Esophagus (tissue), 2 donors: ENCODE measurements around the gene CRYBA4. TPM values are rescaled to one million over a fixed set of nuclear protein-coding genes. Genes with fewer than 3 reads are reported as not detected.

Experiments used
- H3K27ac ChIP-seq, 2 donors: one replicate each; pipeline ENCODE4 v1.5.1; 2013; ENCODE audit warnings: low read depth in 2 of 2, mild to moderate bottlenecking in 2 of 2, inconsistent platforms in 1 of 2, low read length in 1 of 2, moderate library complexity in 1 of 2
- H3K27me3 ChIP-seq, 2 donors: one replicate each; pipeline ENCODE4 v1.6.1; 2013; ENCODE audit warnings: low read length in 2 of 2, control low read depth in 1 of 2, mild to moderate bottlenecking in 1 of 2; ENCODE audit not compliant: insufficient read depth in 2 of 2, control insufficient read depth in 1 of 2
- H3K36me3 ChIP-seq, 2 donors: one replicate each; pipeline ENCODE4 v1.6.1; 2013; ENCODE audit warnings: low read length in 1 of 2; ENCODE audit not compliant: control insufficient read depth in 2 of 2, insufficient read depth in 2 of 2
- H3K4me1 ChIP-seq, 2 donors: one replicate each; pipeline ENCODE4 v1.6.1; 2013; ENCODE audit warnings: low read length in 1 of 2; ENCODE audit not compliant: control insufficient read depth in 2 of 2, insufficient read depth in 2 of 2
- H3K4me3 ChIP-seq, 2 donors: one replicate each; pipeline ENCODE4 v1.5.1; 2013; ENCODE audit warnings: low read length in 2 of 2, mild to moderate bottlenecking in 2 of 2, low read depth in 1 of 2, moderate library complexity in 1 of 2
- H3K9me3 ChIP-seq, 2 donors: one replicate each; pipeline ENCODE4 v1.6.1; 2013; ENCODE audit warnings: mild to moderate bottlenecking in 2 of 2, low read depth in 1 of 2, low read length in 1 of 2, moderate library complexity in 1 of 2; ENCODE audit not compliant: control insufficient read depth in 2 of 2, insufficient read depth in 1 of 2
- WGBS, 2 donors: extraction: QIAGEN DNeasy Blood & Tissue Kit; methylation state at CpG; one replicate each; pipeline ENCODE4 v1.1.7; 2013; 5-methylcytosine and 5-hydroxymethylcytosine counted together
- polyA plus RNA-seq, 2 donors: library from polyadenylated mRNA; stranded (reverse); fragments of 200-250 nt; gene quantifications; one replicate each; pipeline ENCODE4 v1.2.3, GENCODE V29; 2013
- donor health status: healthy with polysubstance abuse.
- donor health status: Bipolar disorder and iron deficiency.

The CRYBA4 gene
- polyA plus RNA-seq, 2 donors: not detected

DNA sequence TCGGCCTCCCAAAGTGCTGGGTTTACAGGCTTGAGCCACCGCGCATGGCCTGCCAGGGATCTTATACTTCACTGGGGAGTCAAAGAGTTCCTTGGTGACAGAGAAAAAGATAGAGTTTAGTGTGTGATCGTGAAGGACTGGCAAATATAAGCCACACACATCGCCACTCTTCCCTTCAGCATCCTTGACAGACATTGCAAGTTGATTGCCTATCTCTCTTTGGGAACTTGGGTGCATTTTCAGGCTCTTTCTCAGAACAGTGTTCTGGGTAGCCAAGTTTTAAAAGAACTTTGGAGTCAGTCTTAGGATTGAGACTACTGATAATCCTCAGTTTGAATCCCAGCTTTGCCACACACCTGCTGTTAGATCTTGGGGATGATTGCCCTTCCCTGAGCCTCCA, 55.5 kb downstream of the CRYBA4 start:
- H3K4me1 ChIP-seq: peaks cover 4 to 12% of the 10 kb centered on the region in 2 donors

GRCh38 chr22:26679003-26679629, 57.4 kb downstream of the CRYBA4 start:
- Histone ChIP-seq H3K27me3 (no peaks in the 10 kb centered on the region), H3K36me3 (peaks cover 0 to 11% of the 10 kb centered on the region in 2 donors), H3K4me1 (peaks cover 4 to 9% of the 10 kb centered on the region in 2 donors), H3K4me3 (no peak overlapping the region), H3K27ac (no peak overlapping the region), H3K9me3 (peaks cover 0 to 3% of the 10 kb centered on the region in 2 donors)
- WGBS, 2 donors: 46 to 52% methylated on average over 9 of the region's 9 CpGs

More for the DNA sequence above, 55.5 kb downstream of the CRYBA4 start:
- peaks cover 0 to 2% of the 10 kb centered on the region in 2 donors for H3K9me3 ChIP-seq
- no peaks in the 10 kb centered on the region for H3K27me3 ChIP-seq
- H3K36me3 ChIP-seq: peaks cover 0 to 10% of the 10 kb centered on the region in 2 donors
- WGBS, 2 donors: 87 to 88% methylated on average over 5 of the region's 5 CpGs
- H3K27ac ChIP-seq: no peak overlapping the region
- no peak overlapping the region for H3K4me3 ChIP-seq

Other genes with a start within 250 kb of the CRYBA4 start
- gene ASPHD2, start 192.7 kb upstream of the CRYBA4 start, polyA plus RNA-seq: 1 to 10 TPM in 1 of 2 donors, under 1 TPM in 1; 0.43 to 1.5 TPM
- 10 to 100 TPM; 14.8 TPM for gene HPS4, start 138.2 kb upstream of the CRYBA4 start, polyA plus RNA-seq
- gene SRRD, start 138.1 kb upstream of the CRYBA4 start, polyA plus RNA-seq: 10 to 100 TPM in 1 of 2 donors, 1 to 10 TPM in 1; 7.4 to 11.9 TPM
- gene TFIP11, start 109.5 kb upstream of the CRYBA4 start, polyA plus RNA-seq: 10 to 100 TPM; 19.7 to 21.5 TPM
- 10 to 100 TPM in 1 of 2 donors, 1 to 10 TPM in 1; 7.6 to 12.6 TPM for gene TPST2, start 31.8 kb upstream of the CRYBA4 start, polyA plus RNA-seq
- gene CRYBB1, start 3.9 kb upstream of the CRYBA4 start, polyA plus RNA-seq: under 1 TPM; 0.04 to 0.14 TPM
- gene MIAT, start 35.6 kb downstream of the CRYBA4 start, polyA plus RNA-seq: under 1 TPM; 0.49 to 0.55 TPM